Activated B cell treated with CpG ODN at 0.5 μM for 24 hours (primary cell): ENCODE data around the gene IGSF21. TPM values are rescaled to one million over a fixed set of nuclear protein-coding genes. Genes with fewer than 3 reads are reported as not detected.

ENCODE experiments used
- ATAC-seq: fragments of 200-7000 bp; cut with Tn5 transposase; one replicate; pipeline ENCODE4 v1.10.0; 2021; ENCODE audit warnings: low read depth, mild to moderate bottlenecking, moderate library complexity
- CTCF ChIA-PET: fragments of 350-600 bp; sonication (Branson Sonifier 250); formaldehyde crosslinking; loops from one replicate; lab custom pipeline; 2021; ENCODE audit warnings: antibody characterized with exemption; lab: Charles Lee
- POLR2A ChIA-PET: fragments of 350-600 bp; sonication (Branson Sonifier 250); formaldehyde crosslinking; loops from one replicate; lab custom pipeline; 2021; ENCODE audit warnings: antibody characterized with exemption; lab: Charles Lee
- DNase-seq: peaks from one replicate; pipeline ENCODE4 v3.0.0; 2022
- H3K27ac Mint-ChIP-seq: one replicate; pipeline ENCODE4 v1.8.0; 2020; ENCODE audit warnings: mixed read lengths
- H3K27me3 Mint-ChIP-seq: one replicate; pipeline ENCODE4 v1.8.0; 2021; ENCODE audit warnings: mixed read lengths
- H3K36me3 Mint-ChIP-seq: one replicate; pipeline ENCODE4 v1.8.0; 2021; ENCODE audit warnings: low read depth, mixed read lengths
- H3K4me1 Mint-ChIP-seq: one replicate; pipeline ENCODE4 v1.8.0; 2021; ENCODE audit warnings: mixed read lengths
- H3K4me3 Mint-ChIP-seq: one replicate; pipeline ENCODE4 v1.8.0; 2020; ENCODE audit warnings: mild to moderate bottlenecking, mixed read lengths
- H3K9me3 Mint-ChIP-seq: one replicate; pipeline ENCODE4 v1.8.0; 2020; ENCODE audit warnings: mixed read lengths
- intact Hi-C: fragments of 100-400 bp; cut with micrococcal nuclease; formaldehyde crosslinking; loops from one replicate; pipeline ENCODE4 v1.15.1; 2024
- total RNA-seq: library from RNA; stranded (reverse); gene quantifications from 2 replicates; pipeline ENCODE4 v1.2.3, GENCODE V29; 2022
- TF ChIP-seq, protein P1 (sequence below): fragments of 200-600 bp; IDR thresholded peaks from one replicate; pipeline ENCODE4 v1.8.0; 2022; ENCODE audit warnings: antibody characterized with exemption, mild to moderate bottlenecking

IGSF21 gene
- total RNA-seq, 1 donor from 2014 or later, result not detected

DNA sequence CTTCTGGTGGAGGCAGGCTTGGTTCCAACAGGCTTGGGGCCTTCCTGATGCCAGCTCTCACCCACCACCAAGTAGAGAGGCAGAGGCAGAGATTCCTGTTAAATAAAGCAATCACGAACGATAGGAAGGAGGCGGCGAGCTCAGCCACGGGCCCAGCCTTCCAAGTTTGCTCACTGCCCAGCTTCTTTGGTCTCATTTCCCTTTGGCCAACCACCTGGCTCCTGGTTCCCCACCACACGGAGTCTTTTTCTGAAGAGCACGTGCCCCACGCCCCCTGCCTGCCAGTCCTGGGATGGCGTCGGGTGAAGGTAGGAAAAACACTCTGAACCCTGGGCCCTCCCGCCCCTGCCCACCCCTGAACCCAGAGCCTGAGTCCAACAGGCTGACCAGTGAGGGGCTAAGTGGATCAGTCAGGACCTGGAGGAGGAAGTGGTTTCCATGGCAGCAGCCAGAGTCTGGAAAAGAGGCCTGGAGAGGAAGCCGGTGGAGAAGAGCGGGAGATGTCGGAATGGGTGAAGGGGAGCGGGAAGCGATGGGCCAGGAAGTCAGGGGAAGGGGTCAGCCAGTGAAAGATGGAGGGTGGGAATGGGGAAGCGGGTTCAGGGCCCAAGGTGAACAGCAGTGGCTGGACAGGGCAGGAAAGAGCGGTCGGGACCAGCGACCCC, 214.9 kb downstream of the IGSF21 start:
- POLR2A ChIA-PET, result no interaction called here
- Mint-ChIP-seq H3K9me3 (peaks cover 6% of the 10 kb centered on the region), H3K36me3 (no peaks in the 10 kb centered on the region), H3K4me3 (no peak overlapping the region), H3K27me3 (peaks cover 3% of the 10 kb centered on the region), H3K27ac (no peak overlapping the region), H3K4me1 (no peaks in the 10 kb centered on the region)
- TF ChIP-seq, protein P1, sequence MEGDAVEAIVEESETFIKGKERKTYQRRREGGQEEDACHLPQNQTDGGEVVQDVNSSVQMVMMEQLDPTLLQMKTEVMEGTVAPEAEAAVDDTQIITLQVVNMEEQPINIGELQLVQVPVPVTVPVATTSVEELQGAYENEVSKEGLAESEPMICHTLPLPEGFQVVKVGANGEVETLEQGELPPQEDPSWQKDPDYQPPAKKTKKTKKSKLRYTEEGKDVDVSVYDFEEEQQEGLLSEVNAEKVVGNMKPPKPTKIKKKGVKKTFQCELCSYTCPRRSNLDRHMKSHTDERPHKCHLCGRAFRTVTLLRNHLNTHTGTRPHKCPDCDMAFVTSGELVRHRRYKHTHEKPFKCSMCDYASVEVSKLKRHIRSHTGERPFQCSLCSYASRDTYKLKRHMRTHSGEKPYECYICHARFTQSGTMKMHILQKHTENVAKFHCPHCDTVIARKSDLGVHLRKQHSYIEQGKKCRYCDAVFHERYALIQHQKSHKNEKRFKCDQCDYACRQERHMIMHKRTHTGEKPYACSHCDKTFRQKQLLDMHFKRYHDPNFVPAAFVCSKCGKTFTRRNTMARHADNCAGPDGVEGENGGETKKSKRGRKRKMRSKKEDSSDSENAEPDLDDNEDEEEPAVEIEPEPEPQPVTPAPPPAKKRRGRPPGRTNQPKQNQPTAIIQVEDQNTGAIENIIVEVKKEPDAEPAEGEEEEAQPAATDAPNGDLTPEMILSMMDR, result no peak
- intact Hi-C loops, result no loop called here
- CTCF ChIA-PET, result no interaction called here
- ATAC-seq (no peak), DNase-seq (no peak)

DNA sequence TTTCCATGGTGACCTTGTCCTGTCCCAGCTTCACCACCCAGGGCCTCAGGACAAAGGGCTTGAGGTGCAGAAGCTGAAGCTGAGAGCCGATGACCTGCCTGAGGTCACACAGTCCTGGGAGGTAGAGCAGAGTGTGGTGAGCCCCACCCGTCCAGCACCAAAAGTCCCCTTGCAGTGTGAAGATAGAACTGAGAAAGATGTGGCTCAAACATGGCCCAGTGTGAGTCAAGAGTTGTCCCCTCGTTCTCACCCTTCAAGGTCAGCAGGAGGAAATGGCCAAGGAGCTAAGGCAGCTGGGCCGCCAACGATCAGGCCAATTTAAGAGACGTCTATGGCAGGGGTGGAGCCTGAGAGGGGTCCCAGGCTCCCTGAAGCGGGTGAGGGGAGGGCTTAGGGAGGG, 215.7 kb downstream of the IGSF21 start:
- ChIA-PET POLR2A (no interaction called here), CTCF (no interaction called here)
- TF ChIP-seq, protein P1, result no peak
- H3K4me1 Mint-ChIP-seq, result no peaks in the 10 kb centered on the region
- H3K4me3 Mint-ChIP-seq, result no peak overlapping the region
- DNase-seq (no peak), ATAC-seq (no peak)
- H3K9me3 Mint-ChIP-seq, result peaks cover 6% of the 10 kb centered on the region
- intact Hi-C loops, result no loop called here
- H3K36me3 Mint-ChIP-seq, result no peaks in the 10 kb centered on the region
- H3K27ac Mint-ChIP-seq, result no peak overlapping the region
- peaks cover 3% of the 10 kb centered on the region for H3K27me3 Mint-ChIP-seq

GRCh38 chr1:18324246-18324645, 216.6 kb downstream of the IGSF21 start:
- intact Hi-C loops, result no loop called here
- Mint-ChIP-seq H3K27me3 (peaks cover 3% of the 10 kb centered on the region), H3K27ac (no peak overlapping the region), H3K9me3 (peaks cover under 1% of the 10 kb centered on the region), H3K4me1 (no peaks in the 10 kb centered on the region), H3K36me3 (no peaks in the 10 kb centered on the region), H3K4me3 (no peak overlapping the region)
- ATAC-seq, result no peak
- POLR2A ChIA-PET, result no interaction called here
- CTCF ChIA-PET, result no interaction called here
- TF ChIP-seq, protein P1, result no peak
- DNase-seq, result no peak

GRCh38 chr1:18325136-18325535, 217.5 kb downstream of the IGSF21 start:
- H3K4me1 Mint-ChIP-seq, result no peaks in the 10 kb centered on the region

GRCh38 chr1:18326211-18326897, 218.8 kb downstream of the IGSF21 start:
- Mint-ChIP-seq H3K27me3 (peaks cover 5% of the 10 kb centered on the region), H3K4me1 (no peaks in the 10 kb centered on the region)
- POLR2A ChIA-PET, result no interaction called here

More at GRCh38 chr1:18325136-18325535, 217.5 kb downstream of the IGSF21 start:
- intact Hi-C loops, result no loop called here
- ChIA-PET CTCF (no interaction called here), POLR2A (no interaction called here)
- H3K36me3 Mint-ChIP-seq, result no peaks in the 10 kb centered on the region
- no peak overlapping the region for H3K27ac Mint-ChIP-seq
- no peaks in the 10 kb centered on the region for H3K9me3 Mint-ChIP-seq
- no peak for DNase-seq
- TF ChIP-seq, protein P1, result no peak
- ATAC-seq, result no peak
- peaks cover 5% of the 10 kb centered on the region for H3K27me3 Mint-ChIP-seq
- H3K4me3 Mint-ChIP-seq, result no peak overlapping the region

More at GRCh38 chr1:18326211-18326897, 218.8 kb downstream of the IGSF21 start:
- no peak overlapping the region for H3K4me3 Mint-ChIP-seq
- intact Hi-C loops, result no loop called here
- H3K27ac Mint-ChIP-seq, result no peak overlapping the region
- no peak for DNase-seq
- H3K9me3 Mint-ChIP-seq, result no peaks in the 10 kb centered on the region
- CTCF ChIA-PET, result no interaction called here
- H3K36me3 Mint-ChIP-seq, result no peaks in the 10 kb centered on the region
- no peak for ATAC-seq
- TF ChIP-seq, protein P1, result no peak
